Fibroblast of pulmonary artery (primary cell): ENCODE results near the gene ORC5.

Experiments
- DNase-seq: peaks from one replicate; pipeline ENCODE4 v3.0.0-alpha.2; 2010; ENCODE audit warnings: low read depth
- H3K4me3 ChIP-seq: replicated peaks from 2 replicates; pipeline ENCODE4 v1.5.1; 2011; ENCODE audit warnings: low read depth, mild to moderate bottlenecking, control low read depth, low read length, moderate library complexity
- CTCF ChIP-seq: IDR thresholded peaks from 2 replicates; pipeline ENCODE4 v1.5.1; 2011; ENCODE audit warnings: mild to moderate bottlenecking, control low read depth, low read length, inconsistent platforms; ENCODE audit errors: missing control alignments

The ORC5 gene

GRCh38 chr7:104150470-104150869 is 57.3 kb downstream of the ORC5 start:
- DNase-seq, result no peak
- TF ChIP-seq CTCF, result no peak
- no peak overlapping the region for H3K4me3 ChIP-seq

DNA sequence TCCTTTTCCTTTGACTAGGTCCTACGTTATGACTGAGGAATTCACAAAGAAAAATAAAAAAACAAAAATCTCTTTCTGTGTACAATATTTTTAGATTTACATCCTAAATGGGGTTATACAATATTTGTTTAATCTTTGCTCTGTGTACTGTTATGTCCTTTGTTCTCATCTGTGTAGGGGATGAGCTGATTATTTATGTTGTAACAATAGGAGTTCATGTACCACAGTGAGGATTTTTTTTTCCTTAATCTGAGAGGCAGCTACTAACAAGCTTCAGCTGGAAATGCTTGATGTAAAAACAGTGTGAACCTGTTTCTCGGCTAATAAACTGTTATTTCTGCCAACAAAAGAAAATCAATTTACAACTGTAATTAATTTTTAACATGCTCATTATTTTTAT is 58.0 kb downstream of the ORC5 start:
- TF ChIP-seq CTCF, result no peak
- no peak overlapping the region for H3K4me3 ChIP-seq
- no peak for DNase-seq

GRCh38 chr7:104142147-104142546 is 65.7 kb downstream of the ORC5 start:
- peak; percentile 45 for DNase-seq
- no peak for TF ChIP-seq CTCF

DNA sequence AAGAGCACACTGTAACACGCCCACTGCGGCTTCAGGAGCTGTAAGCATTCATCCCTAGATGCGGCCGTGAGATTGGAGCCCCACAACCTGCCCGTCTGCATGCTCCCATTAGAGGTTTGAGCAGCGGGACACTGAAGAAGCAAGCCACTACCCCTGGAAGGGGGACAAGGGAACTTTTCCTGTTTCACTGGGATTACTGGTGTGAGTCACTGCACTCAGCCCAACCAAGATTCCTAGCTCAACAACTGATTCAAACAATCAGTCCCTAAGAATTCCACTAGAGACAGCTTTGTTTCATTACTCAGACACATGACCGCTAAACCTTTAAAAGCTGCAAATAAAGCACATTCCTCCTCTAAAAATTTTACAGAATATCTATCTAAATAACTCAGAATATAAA is 69.8 kb downstream of the ORC5 start:
- no peak overlapping the region for H3K4me3 ChIP-seq
- peak; percentile 63 for DNase-seq
- no peak for TF ChIP-seq CTCF

More at GRCh38 chr7:104142147-104142546, 65.7 kb downstream of the ORC5 start:
- H3K4me3 ChIP-seq, result no peak overlapping the region

DNA sequence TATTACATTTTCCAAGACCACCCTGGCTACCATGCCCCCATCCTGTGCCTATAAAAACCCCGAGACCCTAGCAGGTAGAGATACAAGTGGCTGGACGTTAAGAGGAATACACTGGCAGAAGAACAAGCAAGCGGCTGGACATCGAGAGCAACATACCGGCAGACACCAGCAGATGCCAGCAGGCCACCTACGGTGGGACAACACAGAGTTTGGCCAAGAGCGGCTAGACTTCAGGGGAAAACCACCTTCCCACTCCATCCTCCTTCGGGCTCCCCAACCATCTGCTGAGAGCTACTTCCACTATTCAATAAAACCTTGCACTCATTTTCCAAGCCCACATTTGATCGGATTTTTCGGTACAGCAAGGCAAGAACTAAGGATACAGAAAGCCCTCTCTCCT is 70.3 kb downstream of the ORC5 start:
- no peak for TF ChIP-seq CTCF
- DNase-seq, result no peak
- H3K4me3 ChIP-seq, result no peak overlapping the region

- TF ChIP-seq CTCF, result no peak
- DNase-seq, result no peak
- H3K4me3 ChIP-seq, result no peak overlapping the region
Measured at GRCh38 chr7:104136981-104137380, 70.8 kb downstream of the ORC5 start.

DNA sequence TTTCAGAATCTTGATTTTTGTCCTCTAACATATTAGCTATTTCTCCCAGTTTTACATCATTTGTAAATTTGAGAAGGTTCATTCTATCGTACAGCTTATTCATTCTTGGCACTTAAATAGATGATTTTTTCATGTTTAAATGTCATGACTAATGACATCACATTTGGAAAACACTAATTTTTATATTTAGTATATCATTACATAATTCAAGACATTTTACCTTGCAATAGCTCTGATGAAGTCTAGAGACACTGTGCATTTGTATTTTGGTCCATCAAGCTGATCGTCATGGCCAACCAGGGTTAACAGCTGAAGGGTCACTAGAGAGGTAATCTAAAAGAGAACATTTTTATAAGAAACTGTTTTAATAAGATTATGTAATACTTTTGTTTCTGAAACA is 71.3 kb downstream of the ORC5 start:
- no peak for TF ChIP-seq CTCF
- no peak for DNase-seq
- H3K4me3 ChIP-seq, result no peak overlapping the region
